B cell (primary cell): ENCODE measurements around the gene S100A4. TPM values are rescaled to one million over a fixed set of nuclear protein-coding genes. Genes with fewer than 3 reads are reported as not detected.

Source experiments
- ATAC-seq: fragments of 200-7000 bp; cut with Tn5 transposase; one replicate; pipeline ENCODE4 v1.10.0; 2021; ENCODE audit warnings: low read depth, mild to moderate bottlenecking, moderate number of reproducible peaks, moderate library complexity
- CTCF ChIA-PET: fragments of 350-600 bp; sonication (Branson Sonifier 250); formaldehyde crosslinking; loops from one replicate; lab custom pipeline; 2021; ENCODE audit warnings: antibody characterized with exemption, inconsistent platforms; lab: Charles Lee
- POLR2A ChIA-PET: fragments of 350-600 bp; sonication (Branson Sonifier 250); formaldehyde crosslinking; loops from one replicate; lab custom pipeline; 2021; ENCODE audit warnings: antibody characterized with exemption; lab: Charles Lee
- DNase-seq: peaks from one replicate; pipeline ENCODE4 v3.0.0; 2013
- H2AFZ ChIP-seq: 2 replicates; pipeline ENCODE4 v1.6.1; 2012; ENCODE audit warnings: mild to moderate bottlenecking, low read depth, low read length; ENCODE audit not compliant: insufficient read depth, poor library complexity, severe bottlenecking
- H3K27ac ChIP-seq, 2 donors: 1 replicate in 1 of 2; 2 replicates in 1 of 2; pipeline ENCODE4 v1.5.1; 2012 to 2013; ENCODE audit warnings: low read length in 2 of 2, mild to moderate bottlenecking in 2 of 2, moderate library complexity in 1 of 2
- H3K27me3 ChIP-seq, 4 experiments: fragments of 200-600 bp in 1 of 4; sonication (generic) in 1 of 4; replicated peaks in 1 of 4; 1 replicate in 2 of 4; 2 replicates in 2 of 4; pipeline versions ENCODE4 v1.6.1 to v1.7.0; 2013 to 2016; ENCODE audit warnings: low read length in 3 of 4, mild to moderate bottlenecking in 2 of 4, mixed read lengths in 1 of 4, moderate library complexity in 1 of 4; ENCODE audit not compliant: insufficient read depth in 4 of 4, control insufficient read depth in 3 of 4; ENCODE audit errors: control extremely low read depth in 1 of 4
- H3K36me3 ChIP-seq, 2 experiments: replicated peaks in 1 of 2; 1 replicate in 1 of 2; 2 replicates in 1 of 2; pipeline versions ENCODE4 v1.6.1 to v1.7.1; 2013; ENCODE audit warnings: low read length in 1 of 2; ENCODE audit not compliant: insufficient read depth in 2 of 2, control insufficient read depth in 1 of 2; ENCODE audit errors: control extremely low read depth in 1 of 2, extremely low read depth in 1 of 2
- H3K4me1 ChIP-seq, 2 donors: fragments of 200-600 bp in 1 of 2; sonication (generic) in 1 of 2; 1 replicate in 1 of 2; 2 replicates in 1 of 2; pipeline versions ENCODE4 v1.5.1 to v1.6.1; 2013 to 2017; ENCODE audit warnings: low read length in 2 of 2; ENCODE audit not compliant: control insufficient read depth in 2 of 2, insufficient read depth in 2 of 2
- H3K4me2 ChIP-seq: replicated peaks from 2 replicates; pipeline ENCODE3; 2012; ENCODE audit warnings: mild to moderate bottlenecking, low read depth, low read length; ENCODE audit not compliant: poor library complexity, severe bottlenecking
- H3K4me3 ChIP-seq, 5 experiments: fragments of 200-600 bp in 1 of 5; sonication (generic) in 1 of 5; 1 replicate in 3 of 5; 2 replicates in 2 of 5; pipeline versions ENCODE4 v1.5.1 to v1.7.0; 2011 to 2016; ENCODE audit warnings: low read length in 4 of 5, mild to moderate bottlenecking in 4 of 5, low read depth in 2 of 5, control low read depth in 1 of 5, moderate library complexity in 1 of 5; ENCODE audit not compliant: insufficient read depth in 1 of 5; ENCODE audit errors: control extremely low read depth in 1 of 5, extremely low read depth in 1 of 5
- H3K79me2 ChIP-seq: fragments of 200-600 bp; sonication (generic); one replicate; pipeline ENCODE4 v1.6.0; 2016; ENCODE audit warnings: low read length; ENCODE audit not compliant: control insufficient read depth, insufficient read depth
- H3K9ac ChIP-seq: fragments of 200-600 bp; sonication (generic); 2 replicates; pipeline ENCODE4 v1.6.1; 2017; ENCODE audit warnings: mild to moderate bottlenecking, low read length, moderate library complexity
- H3K9me3 ChIP-seq, 3 donors: one replicate each; pipeline versions ENCODE4 v1.6.1 to v1.7.1; 2013; ENCODE audit warnings: low read length in 2 of 3; ENCODE audit not compliant: control insufficient read depth in 2 of 3, insufficient read depth in 1 of 3; ENCODE audit errors: control extremely low read depth in 1 of 3
- H4K20me1 ChIP-seq: 2 replicates; pipeline ENCODE4 v1.6.0; 2012; ENCODE audit warnings: mild to moderate bottlenecking, low read length; ENCODE audit not compliant: insufficient read depth, control insufficient read depth, poor library complexity, severe bottlenecking
- H3K27ac Mint-ChIP-seq: one replicate; pipeline ENCODE4 v1.8.0; 2021; ENCODE audit warnings: mixed read lengths
- H3K27me3 Mint-ChIP-seq: one replicate; pipeline ENCODE4 v1.8.0; 2021; ENCODE audit warnings: mixed read lengths
- H3K4me1 Mint-ChIP-seq: one replicate; pipeline ENCODE4 v1.8.0; 2021; ENCODE audit warnings: mixed read lengths
- H3K4me3 Mint-ChIP-seq: one replicate; pipeline ENCODE4 v1.8.0; 2021; ENCODE audit warnings: mixed read lengths
- H3K9me3 Mint-ChIP-seq: one replicate; pipeline ENCODE4 v1.8.0; 2022; ENCODE audit warnings: mixed read lengths; ENCODE audit not compliant: insufficient read depth
- CTCF ChIP-seq: fragments of 200-600 bp; IDR thresholded peaks from one replicate; pipeline ENCODE4 v1.8.0; 2022; ENCODE audit warnings: antibody characterized with exemption, mild to moderate bottlenecking
- EZH2 ChIP-seq: IDR thresholded peaks from 2 replicates; pipeline ENCODE4 v1.6.1; 2012; ENCODE audit warnings: borderline replicate concordance, low read depth, mild to moderate bottlenecking, moderate library complexity, low read length; ENCODE audit not compliant: insufficient read depth, poor library complexity, severe bottlenecking
- WGBS: methylation state at CpG from one replicate; pipeline ENCODE4 v1.1.5; 2013; ENCODE audit warnings: missing lambda C conversion rate; ENCODE audit not compliant: insufficient coverage; 5-methylcytosine and 5-hydroxymethylcytosine counted together
- intact Hi-C: fragments of 100-400 bp; cut with micrococcal nuclease; formaldehyde crosslinking; loops from one replicate; pipeline ENCODE4 v1.10.0; 2022
- polyA plus RNA-seq: library from polyadenylated mRNA; depleted of rRNA; stranded (reverse); fragments of >200 nt; gene quantifications from 2 replicates; pipeline ENCODE4 v1.2.3, GENCODE V29; 2012
- total RNA-seq, 2 donors: library from RNA; stranded (reverse); fragments of 120-200 nt in 1 of 2; gene quantifications; 1 replicate in 1 of 2; 2 replicates in 1 of 2; pipeline versions ENCODE4 v1.2.3 to v1.2.4, GENCODE V29; 2013 to 2022

Gene S100A4
- total and polyA plus RNA-seq, 2 donors (not counting 1 experiment from before 2014, with no cell fraction given): 62.7 to 150 TPM

GRCh38 chr1:153553096-153553495 is 7.5 kb upstream of the S100A4 start:
- no peak for TF ChIP-seq CTCF
- TF ChIP-seq EZH2: no peak
- no peaks in the 10 kb centered on the region for H3K36me3 ChIP-seq
- H4K20me1 ChIP-seq: no peaks in the 10 kb centered on the region
- ATAC-seq: no peak
- intact Hi-C loops: no loop called here
- Mint-ChIP-seq H3K4me3 (no peak overlapping the region), H3K27me3 (peaks cover 16% of the 10 kb centered on the region), H3K9me3 (no peaks in the 10 kb centered on the region), H3K27ac (no peak overlapping the region), H3K4me1 (peaks cover 2% of the 10 kb centered on the region)
- DNase-seq: no peak
- CTCF ChIA-PET: interaction anchor here (0.9 to 3.6 kb wide), 4 partner anchors 8 to 43 kb away, joined by 3 to 10 read pairs (median 4); partner anchors contain the start of gene S100A5
- H3K4me1 ChIP-seq: no peaks in the 10 kb centered on the region
- H3K27me3 ChIP-seq: peaks cover 0 to 5% (median 0%) of the 10 kb centered on the region in 4 experiments
- H3K27ac ChIP-seq: no peak overlapping the region
- no peaks in the 10 kb centered on the region for H3K9me3 ChIP-seq
- 91% methylated on average over 9 of the region's 12 CpGs for WGBS
- H3K4me3 ChIP-seq: no peak overlapping the region
- H3K79me2 ChIP-seq: no peaks in the 10 kb centered on the region
- POLR2A ChIA-PET: no interaction called here
- no peak overlapping the region for H3K4me2 ChIP-seq
- no peak overlapping the region for H3K9ac ChIP-seq
- H2AFZ ChIP-seq: no peak overlapping the region

- no peak overlapping the region for H3K4me3 ChIP-seq
- H3K9ac ChIP-seq: no peak overlapping the region
- no peak overlapping the region for H3K4me3 Mint-ChIP-seq
- CTCF ChIA-PET: interaction anchor here (1.0 to 3.6 kb wide), 6 partner anchors 10 to 145 kb away, joined by 3 to 10 read pairs (median 4); partner anchors contain the start of genes S100A5 and S100A6
- H3K27me3 ChIP-seq: peaks cover 0 to 5% (median 0%) of the 10 kb centered on the region in 4 experiments
- ATAC-seq: no peak
- H4K20me1 ChIP-seq: no peaks in the 10 kb centered on the region
- no peaks in the 10 kb centered on the region for H3K4me1 ChIP-seq
- DNase-seq: no peak
- 97% methylated on average over 6 of the region's 8 CpGs for WGBS
- peaks cover 5% of the 10 kb centered on the region for H3K4me1 Mint-ChIP-seq
- H3K9me3 Mint-ChIP-seq: no peaks in the 10 kb centered on the region
- TF ChIP-seq CTCF (no peak), EZH2 (no peak)
- no peaks in the 10 kb centered on the region for H3K9me3 ChIP-seq
- H3K27me3 Mint-ChIP-seq: peaks cover 16% of the 10 kb centered on the region
- H2AFZ ChIP-seq: no peak overlapping the region
- H3K27ac Mint-ChIP-seq: no peak overlapping the region
- H3K79me2 ChIP-seq: no peaks in the 10 kb centered on the region
- POLR2A ChIA-PET: no interaction called here
- intact Hi-C loops: no loop called here
- no peak overlapping the region for H3K27ac ChIP-seq
- no peak overlapping the region for H3K4me2 ChIP-seq
- H3K36me3 ChIP-seq: no peaks in the 10 kb centered on the region
Measured at GRCh38 chr1:153552335-153552734, 6.7 kb upstream of the S100A4 start.
